Heart right ventricle (tissue), 16 donors: ENCODE data around the gene ADAM23. TPM values are rescaled to one million over a fixed set of nuclear protein-coding genes. Genes with fewer than 3 reads are reported as not detected.

ENCODE experiments used
- ATAC-seq, 8 donors: fragments of 200-7000 bp; cut with Tn5 transposase; one replicate each; pipeline ENCODE4 v1.9.1; 2020; ENCODE audit warnings: mild to moderate bottlenecking in 8 of 8, moderate library complexity in 8 of 8, moderate number of reproducible peaks in 1 of 8
- DNase-seq, 2 donors: peaks; one replicate each; pipeline ENCODE4 v3.0.0-alpha.2; 2020
- H3K27ac ChIP-seq, 10 donors: fragments of 200-600 bp; sonication (generic) in 2 of 10; one replicate each; pipeline versions ENCODE4 v1.5.0 to v1.8.0; 2020 to 2022; ENCODE audit warnings: mild to moderate bottlenecking in 3 of 10
- H3K27me3 ChIP-seq, 7 donors: fragments of 200-600 bp; one replicate each; pipeline ENCODE4 v1.8.0; 2021 to 2022; ENCODE audit warnings: mild to moderate bottlenecking in 2 of 7
- H3K36me3 ChIP-seq, 9 donors: fragments of 200-600 bp; sonication (generic) in 1 of 9; one replicate each; pipeline versions ENCODE4 v1.5.0 to v1.8.0; 2020 to 2022; ENCODE audit warnings: mild to moderate bottlenecking in 2 of 9
- H3K4me1 ChIP-seq, 9 donors: fragments of 200-600 bp; sonication (generic) in 1 of 9; one replicate each; pipeline versions ENCODE4 v1.5.0 to v1.8.0; 2020 to 2022; ENCODE audit warnings: mild to moderate bottlenecking in 4 of 9
- H3K4me3 ChIP-seq, 10 donors: fragments of 200-600 bp; sonication (generic) in 2 of 10; one replicate each; pipeline versions ENCODE4 v1.5.0 to v1.8.0; 2020 to 2022; ENCODE audit warnings: mild to moderate bottlenecking in 7 of 10, moderate library complexity in 2 of 10
- H3K9me3 ChIP-seq, 11 donors: fragments of 200-600 bp in 10 of 11; sonication (generic) in 2 of 11; one replicate each; pipeline versions ENCODE4 v1.5.0 to v1.8.0; 2013 to 2022; ENCODE audit warnings: mild to moderate bottlenecking in 2 of 11, control low read depth in 1 of 11, moderate library complexity in 1 of 11
- WGBS, 2 donors: extraction: QIAGEN DNeasy Blood & Tissue Kit; methylation state at CpG; one replicate each; pipeline ENCODE4 v1.1.7; 2013; ENCODE audit warnings: inconsistent platforms in 1 of 2; 5-methylcytosine and 5-hydroxymethylcytosine counted together
- intact Hi-C, 10 donors: fragments of 100-400 bp; cut with DNase I; formaldehyde crosslinking; loops; one replicate each; pipeline versions ENCODE4 v1.11.1 to v1.14.2; 2022
- polyA plus RNA-seq, 2 donors: library from polyadenylated mRNA; stranded (reverse); fragments of 200-250 nt; gene quantifications; one replicate each; pipeline ENCODE4 v1.2.3, GENCODE V29; 2013
- total RNA-seq, 10 donors: library from RNA; stranded (reverse); fragmentation: NEBNext Ultra II Directional in 3 of 10; extraction: Animal tissue kit (Norgen Biotek cat#: 25700) in 3 of 10; gene quantifications; one replicate each; pipeline versions ENCODE4 v1.2.1 to v1.2.4, GENCODE V29; 2021 to 2023
- TF ChIP-seq, protein P1 (sequence below), 9 donors: fragments of 200-600 bp; sonication (generic) in 2 of 9; IDR thresholded peaks; one replicate each; pipeline versions ENCODE4 v1.5.0 to v1.8.0; 2021 to 2022; ENCODE audit warnings: antibody characterized with exemption in 9 of 9, mild to moderate bottlenecking in 5 of 9, moderate library complexity in 1 of 9
- donor health status: Arrhythmogenic right ventricular cardiomyopathy.
- donor health status: ischemic (EF 13 %, LVEDD 7.1; RV severe dilation, severe dysfunction).
- donor health status: healthy with polysubstance abuse.
- donor health status: DM: no; HTN: yes; CAD: no.
- donor health status: DM: no; HTN: no; CAD: no.
- donor health status: ischemic (EF 25% LVEDD 6.9; RV normal size, moderate dysfunction).
- donor health status: ischemic (EF 25% LVEDD 5.7; RV mildly dilated, moderate dysfunction).
- donor health status: healthy.
- donor health status: DM: yes; HTN: yes; CAD: no.
- donor health status: Ischemic cardiomyopathy.
- donor health status: ischemic (EF 35%, LVEDD 5.7; RV mildly dilated, moderate dysfunction).
- donor health status: nonischemic (EF 11% LVEDD 7.7; RV severe dilation, severe dysfunction).
- donor health status: DM: yes; HTN: yes; CAD: no.
- donor health status: PGD.
- donor health status: ischemic (EF 29% LVEDD 5.4; RV normal size, mild dysfunction).
- donor health status: nonischemic (EF 23%, LVEDD 6.1; RV moderate dilation, normal function).

The ADAM23 gene
- total and polyA plus RNA-seq, 12 donors, result 11.9 to 101 (median 66.2) TPM

DNA sequence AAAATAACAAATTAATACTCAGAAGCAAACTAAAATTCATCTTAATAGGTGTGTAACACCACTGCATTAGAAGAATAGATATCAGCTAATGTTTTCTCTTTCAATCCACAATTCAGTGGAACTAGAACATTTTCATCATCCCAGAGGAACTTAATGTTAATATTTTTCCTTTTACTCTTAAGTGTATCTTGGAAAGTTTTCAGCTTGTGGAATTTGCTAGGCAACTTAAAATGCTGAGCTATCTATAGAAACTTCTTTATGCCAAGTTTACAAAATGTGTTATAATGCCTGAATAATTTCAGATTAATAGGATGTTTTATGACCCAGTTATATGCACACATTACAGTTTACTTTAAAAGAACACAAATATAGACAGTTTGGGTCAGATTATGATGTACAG, 112.4 kb downstream of the ADAM23 start:
- intact Hi-C loops, result loop anchor here in 4 of 10 donors (5.0 to 10.0 kb wide), 3 partner anchors 111 to 163 kb away; partner anchors contain the start of gene ADAM23 (in 2 of the 4)
- DNase-seq, result no peak
- no peak for ATAC-seq
- TF ChIP-seq, protein P1, sequence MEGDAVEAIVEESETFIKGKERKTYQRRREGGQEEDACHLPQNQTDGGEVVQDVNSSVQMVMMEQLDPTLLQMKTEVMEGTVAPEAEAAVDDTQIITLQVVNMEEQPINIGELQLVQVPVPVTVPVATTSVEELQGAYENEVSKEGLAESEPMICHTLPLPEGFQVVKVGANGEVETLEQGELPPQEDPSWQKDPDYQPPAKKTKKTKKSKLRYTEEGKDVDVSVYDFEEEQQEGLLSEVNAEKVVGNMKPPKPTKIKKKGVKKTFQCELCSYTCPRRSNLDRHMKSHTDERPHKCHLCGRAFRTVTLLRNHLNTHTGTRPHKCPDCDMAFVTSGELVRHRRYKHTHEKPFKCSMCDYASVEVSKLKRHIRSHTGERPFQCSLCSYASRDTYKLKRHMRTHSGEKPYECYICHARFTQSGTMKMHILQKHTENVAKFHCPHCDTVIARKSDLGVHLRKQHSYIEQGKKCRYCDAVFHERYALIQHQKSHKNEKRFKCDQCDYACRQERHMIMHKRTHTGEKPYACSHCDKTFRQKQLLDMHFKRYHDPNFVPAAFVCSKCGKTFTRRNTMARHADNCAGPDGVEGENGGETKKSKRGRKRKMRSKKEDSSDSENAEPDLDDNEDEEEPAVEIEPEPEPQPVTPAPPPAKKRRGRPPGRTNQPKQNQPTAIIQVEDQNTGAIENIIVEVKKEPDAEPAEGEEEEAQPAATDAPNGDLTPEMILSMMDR (IDR thresholded peaks at IDR 0.05), result no peak
- H3K27ac ChIP-seq, result no peak overlapping the region
- H3K36me3 ChIP-seq, result peaks cover 0 to 6% (median 0%) of the 10 kb centered on the region in 9 donors
- H3K4me3 ChIP-seq, result no peak overlapping the region
- H3K4me1 ChIP-seq, result peaks cover 0 to 5% (median 0%) of the 10 kb centered on the region in 9 donors
- H3K27me3 ChIP-seq, result no peaks in the 10 kb centered on the region
- H3K9me3 ChIP-seq, result no peaks in the 10 kb centered on the region

DNA sequence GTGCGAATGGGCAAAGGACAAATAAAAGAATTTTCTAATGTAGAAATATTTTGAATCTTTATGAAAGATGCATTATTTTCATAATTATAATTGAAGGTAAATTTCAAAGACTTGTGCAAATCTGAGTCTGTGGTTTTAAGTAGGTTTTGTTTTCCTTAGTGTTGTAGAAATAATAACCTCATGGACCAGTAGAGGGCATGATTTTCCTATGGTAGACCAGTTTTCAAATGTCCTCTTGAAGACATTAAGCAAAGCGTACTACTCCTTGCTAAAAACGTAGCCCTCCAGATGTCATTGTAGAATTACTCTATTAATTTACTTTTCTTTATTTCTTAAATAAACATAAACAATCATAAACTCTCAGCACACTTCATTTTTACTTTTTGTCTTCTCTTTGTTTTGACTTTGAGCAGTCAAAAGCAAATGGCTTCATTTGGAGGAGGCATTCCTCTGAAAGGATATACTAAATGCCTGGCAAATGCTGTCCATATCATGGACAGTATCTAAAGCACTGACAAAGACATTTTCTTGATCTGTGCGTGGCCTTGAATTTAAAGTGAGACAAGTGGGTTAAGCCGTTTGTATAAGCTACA, 113.1 kb downstream of the ADAM23 start:
- peaks cover 0 to 12% (median 0%) of the 10 kb centered on the region in 9 donors for H3K36me3 ChIP-seq
- no peak for DNase-seq
- no peak overlapping the region for H3K27ac ChIP-seq
- peaks cover 0 to 5% (median 0%) of the 10 kb centered on the region in 9 donors for H3K4me1 ChIP-seq
- TF ChIP-seq, protein P1 (IDR thresholded peaks at IDR 0.05), result peak; percentile 13 to 67 (median 53)
- H3K27me3 ChIP-seq, result no peaks in the 10 kb centered on the region
- H3K4me3 ChIP-seq, result no peak overlapping the region
- no peaks in the 10 kb centered on the region for H3K9me3 ChIP-seq
- no peak for ATAC-seq
- intact Hi-C loops, result loop anchor here in 4 of 10 donors (5.0 to 10.0 kb wide), 3 partner anchors 112 to 164 kb away; partner anchors contain the start of gene ADAM23 (in 2 of the 4)
- WGBS, 2 donors, result 65 to 76% methylated on average over 5 of the region's 5 CpGs

DNA sequence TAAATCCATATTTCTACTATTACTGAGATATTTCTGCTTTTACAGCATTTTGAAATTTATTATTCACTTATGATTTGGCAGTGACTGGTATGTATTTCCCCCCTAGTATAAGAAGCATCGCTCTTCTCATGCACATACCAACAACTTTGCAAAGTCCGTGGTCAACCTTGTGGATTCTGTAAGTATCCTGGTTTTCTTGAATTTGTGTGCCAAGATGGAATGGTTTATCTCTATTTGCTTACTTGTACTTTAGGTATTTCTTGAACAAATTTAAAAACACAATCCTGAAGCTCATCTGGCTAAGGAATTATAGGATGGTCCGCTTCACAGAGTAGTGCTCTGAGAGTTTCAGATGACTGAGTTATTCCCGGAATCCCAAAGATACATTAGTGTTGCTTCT, 114.0 kb downstream of the ADAM23 start:
- intact Hi-C loops, result loop anchor here in 4 of 10 donors (5.0 to 10.0 kb wide), 3 partner anchors 113 to 165 kb away; partner anchors contain the start of gene ADAM23 (in 2 of the 4)
- TF ChIP-seq, protein P1 (IDR thresholded peaks at IDR 0.05), result no peak
- no peaks in the 10 kb centered on the region for H3K9me3 ChIP-seq
- peaks cover 0 to 5% (median 0%) of the 10 kb centered on the region in 9 donors for H3K4me1 ChIP-seq
- H3K4me3 ChIP-seq, result no peak overlapping the region
- no peak overlapping the region for H3K27ac ChIP-seq
- no peaks in the 10 kb centered on the region for H3K27me3 ChIP-seq
- DNase-seq (no peak), ATAC-seq (no peak)
- H3K36me3 ChIP-seq, result peaks cover 0 to 19% (median 0%) of the 10 kb centered on the region in 9 donors
- 95 to 97% methylated on average over 4 of the region's 4 CpGs for WGBS, 2 donors

DNA sequence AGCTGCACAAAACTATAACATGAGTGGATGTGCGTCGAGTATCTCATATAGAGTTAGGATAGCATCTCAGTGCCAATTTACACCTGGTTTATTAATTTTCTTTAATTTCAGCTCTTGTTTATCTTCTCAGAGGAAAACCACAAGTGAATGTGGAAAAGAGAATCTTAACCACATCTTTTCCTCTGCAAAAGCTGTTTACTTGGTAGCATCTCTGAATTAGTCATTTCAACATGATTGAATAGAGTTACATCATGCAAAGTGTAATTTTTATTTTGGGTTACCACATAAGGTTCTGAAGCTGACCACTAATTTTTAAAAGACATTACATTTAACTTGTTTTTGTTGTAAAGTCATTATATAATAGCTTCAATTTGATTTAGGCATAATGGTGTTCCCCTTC, 115.2 kb downstream of the ADAM23 start:
- ATAC-seq, result no peak

More for the DNA sequence above, 115.2 kb downstream of the ADAM23 start:
- Histone ChIP-seq H3K4me1 (peaks cover 0 to 5% (median 0%) of the 10 kb centered on the region in 9 donors), H3K4me3 (no peak overlapping the region), H3K36me3 (peaks cover 0 to 19% (median 0%) of the 10 kb centered on the region in 9 donors), H3K27ac (no peak overlapping the region), H3K27me3 (no peaks in the 10 kb centered on the region), H3K9me3 (no peaks in the 10 kb centered on the region)
- TF ChIP-seq, protein P1 (IDR thresholded peaks at IDR 0.05), result no peak
- intact Hi-C loops, result loop anchor here in 4 of 10 donors (2.0 to 10.0 kb wide), 4 partner anchors 114 to 166 kb away; partner anchors contain the start of gene ADAM23 (in 2 of the 4)
- no peak for DNase-seq
- whole genome bisulfite sequencing, 2 donors, result 90 to 96% methylated on average over 2 of the region's 2 CpGs
